HL-60 (cell line): ENCODE results near the gene LDB2.

Experiments
- CTCF ChIP-seq: IDR thresholded peaks from one replicate; pipeline ENCODE4 v1.5.1; 2011; ENCODE audit warnings: low read length, control low read depth, inconsistent platforms; ENCODE audit not compliant: insufficient read depth
- GABPA ChIP-seq: IDR thresholded peaks from 2 replicates; pipeline ENCODE4 v1.6.1; 2012; ENCODE audit warnings: low read depth
- POLR2AphosphoS5 ChIP-seq: IDR thresholded peaks from 2 replicates; pipeline ENCODE4 v1.6.1; 2012; ENCODE audit warnings: low read depth
- TF ChIP-seq, protein P1 (sequence below): IDR thresholded peaks from 2 replicates; pipeline ENCODE4 v1.6.1; 2012; ENCODE audit warnings: low read depth; ENCODE audit not compliant: insufficient replicate concordance

- TF ChIP-seq CTCF (peak; percentile 24), POLR2AphosphoS5 (no peak), GABPA (no peak)
- TF ChIP-seq, protein P1, sequence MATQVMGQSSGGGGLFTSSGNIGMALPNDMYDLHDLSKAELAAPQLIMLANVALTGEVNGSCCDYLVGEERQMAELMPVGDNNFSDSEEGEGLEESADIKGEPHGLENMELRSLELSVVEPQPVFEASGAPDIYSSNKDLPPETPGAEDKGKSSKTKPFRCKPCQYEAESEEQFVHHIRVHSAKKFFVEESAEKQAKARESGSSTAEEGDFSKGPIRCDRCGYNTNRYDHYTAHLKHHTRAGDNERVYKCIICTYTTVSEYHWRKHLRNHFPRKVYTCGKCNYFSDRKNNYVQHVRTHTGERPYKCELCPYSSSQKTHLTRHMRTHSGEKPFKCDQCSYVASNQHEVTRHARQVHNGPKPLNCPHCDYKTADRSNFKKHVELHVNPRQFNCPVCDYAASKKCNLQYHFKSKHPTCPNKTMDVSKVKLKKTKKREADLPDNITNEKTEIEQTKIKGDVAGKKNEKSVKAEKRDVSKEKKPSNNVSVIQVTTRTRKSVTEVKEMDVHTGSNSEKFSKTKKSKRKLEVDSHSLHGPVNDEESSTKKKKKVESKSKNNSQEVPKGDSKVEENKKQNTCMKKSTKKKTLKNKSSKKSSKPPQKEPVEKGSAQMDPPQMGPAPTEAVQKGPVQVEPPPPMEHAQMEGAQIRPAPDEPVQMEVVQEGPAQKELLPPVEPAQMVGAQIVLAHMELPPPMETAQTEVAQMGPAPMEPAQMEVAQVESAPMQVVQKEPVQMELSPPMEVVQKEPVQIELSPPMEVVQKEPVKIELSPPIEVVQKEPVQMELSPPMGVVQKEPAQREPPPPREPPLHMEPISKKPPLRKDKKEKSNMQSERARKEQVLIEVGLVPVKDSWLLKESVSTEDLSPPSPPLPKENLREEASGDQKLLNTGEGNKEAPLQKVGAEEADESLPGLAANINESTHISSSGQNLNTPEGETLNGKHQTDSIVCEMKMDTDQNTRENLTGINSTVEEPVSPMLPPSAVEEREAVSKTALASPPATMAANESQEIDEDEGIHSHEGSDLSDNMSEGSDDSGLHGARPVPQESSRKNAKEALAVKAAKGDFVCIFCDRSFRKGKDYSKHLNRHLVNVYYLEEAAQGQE: no peak
These were observed 389.5 kb downstream of the LDB2 start for GRCh38 chr4:16508968-16509367.
